NCI-H146 (cell line): ENCODE data around the gene ACBD5.

Experiments
- DNase-seq: peaks from one replicate; lab custom pipeline; 2025; lab: John Stamatoyannopoulos, UW

Gene ACBD5

GRCh38 chr10:27152687-27153086 is 87.9 kb downstream of the ACBD5 start:
- DNase-seq = no peak

GRCh38 chr10:27150261-27150660 is 90.3 kb downstream of the ACBD5 start:
- DNase-seq = no peak

GRCh38 chr10:27147701-27148100 is 92.9 kb downstream of the ACBD5 start:
- DNase-seq = no peak

GRCh38 chr10:27145937-27146336 is 94.7 kb downstream of the ACBD5 start:
- no peak for DNase-seq
